ENCODE measurements around the gene AMZ2.

- no peak for TF ChIP-seq CTCF (IDR thresholded peaks at IDR 0.05; ENCODE audit: low read depth, low read length, missing input control)
- TF ChIP-seq, protein P1, sequence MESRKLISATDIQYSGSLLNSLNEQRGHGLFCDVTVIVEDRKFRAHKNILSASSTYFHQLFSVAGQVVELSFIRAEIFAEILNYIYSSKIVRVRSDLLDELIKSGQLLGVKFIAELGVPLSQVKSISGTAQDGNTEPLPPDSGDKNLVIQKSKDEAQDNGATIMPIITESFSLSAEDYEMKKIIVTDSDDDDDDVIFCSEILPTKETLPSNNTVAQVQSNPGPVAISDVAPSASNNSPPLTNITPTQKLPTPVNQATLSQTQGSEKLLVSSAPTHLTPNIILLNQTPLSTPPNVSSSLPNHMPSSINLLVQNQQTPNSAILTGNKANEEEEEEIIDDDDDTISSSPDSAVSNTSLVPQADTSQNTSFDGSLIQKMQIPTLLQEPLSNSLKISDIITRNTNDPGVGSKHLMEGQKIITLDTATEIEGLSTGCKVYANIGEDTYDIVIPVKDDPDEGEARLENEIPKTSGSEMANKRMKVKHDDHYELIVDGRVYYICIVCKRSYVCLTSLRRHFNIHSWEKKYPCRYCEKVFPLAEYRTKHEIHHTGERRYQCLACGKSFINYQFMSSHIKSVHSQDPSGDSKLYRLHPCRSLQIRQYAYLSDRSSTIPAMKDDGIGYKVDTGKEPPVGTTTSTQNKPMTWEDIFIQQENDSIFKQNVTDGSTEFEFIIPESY (IDR thresholded peaks at IDR 0.05): no peak
- TF ChIP-seq FOXA1 (IDR thresholded peaks at IDR 0.05): no peak
- no peak for TF ChIP-seq ATF3 (IDR thresholded peaks at IDR 0.05)
- TF ChIP-seq YY1 (IDR thresholded peaks at IDR 0.05): no peak
- no peak for TF ChIP-seq EGR1 (IDR thresholded peaks at IDR 0.05; ENCODE audit: low read depth in 2 of 2)
Measured at GRCh38 chr17:68288375-68288774, 40.5 kb downstream of the AMZ2 start.
